ENCODE results near the gene BAIAP2. TPM values are rescaled to one million over a fixed set of nuclear protein-coding genes. Genes with fewer than 3 reads are reported as not detected.
A peak's percentile ranks its signal among the peaks of the same experiment; 100 is the strongest.

Gene BAIAP2
- total RNA-seq, 4 donors from 2014 or later: 7.3 to 36.1 (median 15.4) TPM

GRCh38 chr17:81026266-81027036 is 8.5 kb upstream of the BAIAP2 start:
- no peak overlapping the region for H3K27ac ChIP-seq
- no peak for TF ChIP-seq POLR2A (IDR thresholded peaks at IDR 0.05)
- H3K36me3 ChIP-seq: no peaks in the 10 kb centered on the region
- intact Hi-C loops (cut with DNase I; ENCODE audit: low total_unique reads) (no loop called here), in situ Hi-C loops (cut with MboI; ENCODE audit: low sequenced_read_pairs in 4 of 4) (loop anchor here in 1 of 4 donors (10.0 kb wide), 1 partner anchor 68 kb away; no protein-coding TSS in a partner anchor)
- DNase-seq (no peak), ATAC-seq (no peak)
- peaks cover 35 to 46% (median 41%) of the 10 kb centered on the region in 3 donors for H3K27me3 ChIP-seq
- H3K9me3 ChIP-seq: no peaks in the 10 kb centered on the region
- H3K4me1 ChIP-seq: peaks cover 20 to 34% of the 10 kb centered on the region in 2 donors
- peak overlapping the region in 2 of 4 donors; percentile 19 to 20 for H3K4me3 ChIP-seq

- H3K9me3 ChIP-seq: no peaks in the 10 kb centered on the region
- DNase-seq (no peak), ATAC-seq (no peak)
- no peak overlapping the region for H3K27ac ChIP-seq
- no peaks in the 10 kb centered on the region for H3K36me3 ChIP-seq
- H3K27me3 ChIP-seq: peaks cover 35 to 46% (median 41%) of the 10 kb centered on the region in 3 donors
- in situ Hi-C loops (cut with MboI; ENCODE audit: low sequenced_read_pairs in 4 of 4) (loop anchor here in 1 of 4 donors (10.0 kb wide), 1 partner anchor 68 kb away; no protein-coding TSS in a partner anchor), intact Hi-C loops (cut with DNase I; ENCODE audit: low total_unique reads) (no loop called here)
- peak overlapping the region in 2 of 4 donors; percentile 19 to 20 for H3K4me3 ChIP-seq
- no peak for TF ChIP-seq CTCF (IDR thresholded peaks at IDR 0.05 in 4 of 5, conservative IDR thresholded peaks at IDR 0.05 in 1 of 5)
- peaks cover 18 to 28% of the 10 kb centered on the region in 2 donors for H3K4me1 ChIP-seq
Measured at GRCh38 chr17:81027038-81027437, 7.9 kb upstream of the BAIAP2 start.

- no peak overlapping the region for H3K4me3 ChIP-seq
- in situ Hi-C loops (cut with MboI; ENCODE audit: low sequenced_read_pairs in 4 of 4) (loop anchor here in 1 of 4 donors (10.0 kb wide), 1 partner anchor 67 kb away; no protein-coding TSS in a partner anchor), intact Hi-C loops (cut with DNase I; ENCODE audit: low total_unique reads) (no loop called here)
- TF ChIP-seq POLR2A (IDR thresholded peaks at IDR 0.05): no peak
- no peak for TF ChIP-seq CTCF (IDR thresholded peaks at IDR 0.05 in 4 of 5, conservative IDR thresholded peaks at IDR 0.05 in 1 of 5)
- ATAC-seq (no peak), DNase-seq (no peak)
- no peak overlapping the region for H3K27ac ChIP-seq
- H3K36me3 ChIP-seq: no peaks in the 10 kb centered on the region
- H3K9me3 ChIP-seq: no peaks in the 10 kb centered on the region
- peaks cover 18 to 28% of the 10 kb centered on the region in 2 donors for H3K4me1 ChIP-seq
- peaks cover 35 to 46% (median 41%) of the 10 kb centered on the region in 3 donors for H3K27me3 ChIP-seq
Measured at GRCh38 chr17:81027591-81028505, 7.1 kb upstream of the BAIAP2 start.

GRCh38 chr17:81028506-81028858 is 6.5 kb upstream of the BAIAP2 start:
- Histone ChIP-seq H3K36me3 (no peaks in the 10 kb centered on the region), H3K4me3 (no peak overlapping the region), H3K9me3 (no peaks in the 10 kb centered on the region), H3K27me3 (peaks cover 35 to 46% (median 41%) of the 10 kb centered on the region in 3 donors), H3K4me1 (peaks cover 18 to 28% of the 10 kb centered on the region in 2 donors), H3K27ac (no peak overlapping the region)
- in situ Hi-C loops (cut with MboI; ENCODE audit: low sequenced_read_pairs in 4 of 4): loop anchor here in 1 of 4 donors (10.0 kb wide), 1 partner anchor 66 kb away; no protein-coding TSS in a partner anchor
- no peak for ATAC-seq
- TF ChIP-seq POLR2A (IDR thresholded peaks at IDR 0.05) (no peak), CTCF (IDR thresholded peaks at IDR 0.05 in 4 of 5, conservative IDR thresholded peaks at IDR 0.05 in 1 of 5) (no peak)
- intact Hi-C loops (cut with DNase I; ENCODE audit: low total_unique reads): no loop called here
- no peak for DNase-seq

All from gastrocnemius medialis (tissue), 4 donors.